ENCODE data around the gene LMF1. TPM values are rescaled to one million over a fixed set of nuclear protein-coding genes. Genes with fewer than 3 reads are reported as not detected.

LMF1 gene
- total and polyA plus RNA-seq, 2 donors (not counting 1 experiment from before 2014, with no cell fraction given), result 36.4 to 63.2 TPM

GRCh38 chr16:884232-884631 is 86.6 kb downstream of the LMF1 start:
- Histone ChIP-seq H3K9ac (ENCODE audit: low read length) (no peak overlapping the region), H3K4me3 (ENCODE audit: control extremely low read depth in 1 of 5, extremely low read depth in 1 of 5, insufficient read depth in 1 of 5, low read depth in 2 of 5, low read length in 4 of 5) (no peak overlapping the region), H3K4me2 (replicated peaks; ENCODE audit: low read depth, low read length, poor library complexity, severe bottlenecking) (no peak overlapping the region), H3K9me3 (ENCODE audit: control extremely low read depth in 1 of 3, control insufficient read depth in 2 of 3, insufficient read depth in 1 of 3, low read length in 2 of 3) (peaks cover 0 to 41% (median 17%) of the 10 kb centered on the region in 3 donors), H3K36me3 (replicated peaks in 1 of 2; ENCODE audit: control extremely low read depth in 1 of 2, control insufficient read depth in 1 of 2, extremely low read depth in 1 of 2, insufficient read depth in 2 of 2, low read length in 1 of 2) (no peaks in the 10 kb centered on the region), H3K4me1 (ENCODE audit: control insufficient read depth in 2 of 2, insufficient read depth in 2 of 2, low read length in 2 of 2) (no peaks in the 10 kb centered on the region), H3K79me2 (ENCODE audit: control insufficient read depth, insufficient read depth, low read length) (no peaks in the 10 kb centered on the region), H2AFZ (ENCODE audit: insufficient read depth, low read depth, low read length, poor library complexity, severe bottlenecking) (no peak overlapping the region), H4K20me1 (ENCODE audit: control insufficient read depth, insufficient read depth, low read length, poor library complexity, severe bottlenecking) (no peaks in the 10 kb centered on the region), H3K27ac (ENCODE audit: low read length in 2 of 2) (no peak overlapping the region), H3K27me3 (replicated peaks in 1 of 4; ENCODE audit: control extremely low read depth in 1 of 4, control insufficient read depth in 3 of 4, insufficient read depth in 4 of 4, low read length in 3 of 4) (no peaks in the 10 kb centered on the region)
- no peak overlapping the region for H3K27ac Mint-ChIP-seq
- peaks cover 3% of the 10 kb centered on the region for H3K9me3 Mint-ChIP-seq (ENCODE audit: insufficient read depth)
- ATAC-seq (ENCODE audit: low read depth) (no peak), DNase-seq (no peak)
- CTCF ChIA-PET, result no interaction called here
- no peak overlapping the region for H3K4me3 Mint-ChIP-seq
- WGBS (ENCODE audit: insufficient coverage), result 100% methylated on average over 1 of the region's 5 CpGs
- intact Hi-C loops (cut with micrococcal nuclease), result no loop called here
- H3K4me1 Mint-ChIP-seq, result no peaks in the 10 kb centered on the region
- no peak for TF ChIP-seq CTCF (IDR thresholded peaks at IDR 0.05)
- no peak for TF ChIP-seq EZH2 (IDR thresholded peaks at IDR 0.05; ENCODE audit: borderline replicate concordance, insufficient read depth, low read depth, low read length, poor library complexity, severe bottlenecking)
- no peaks in the 10 kb centered on the region for H3K27me3 Mint-ChIP-seq
- POLR2A ChIA-PET, result no interaction called here

GRCh38 chr16:883781-884180 is 87.0 kb downstream of the LMF1 start:
- Mint-ChIP-seq H3K4me1 (no peaks in the 10 kb centered on the region), H3K4me3 (no peak overlapping the region), H3K27ac (no peak overlapping the region), H3K27me3 (no peaks in the 10 kb centered on the region), H3K9me3 (ENCODE audit: insufficient read depth) (peaks cover 3% of the 10 kb centered on the region)
- Histone ChIP-seq H3K27me3 (replicated peaks in 1 of 4; ENCODE audit: control extremely low read depth in 1 of 4, control insufficient read depth in 3 of 4, insufficient read depth in 4 of 4, low read length in 3 of 4) (no peaks in the 10 kb centered on the region), H3K79me2 (ENCODE audit: control insufficient read depth, insufficient read depth, low read length) (no peaks in the 10 kb centered on the region), H3K36me3 (replicated peaks in 1 of 2; ENCODE audit: control extremely low read depth in 1 of 2, control insufficient read depth in 1 of 2, extremely low read depth in 1 of 2, insufficient read depth in 2 of 2, low read length in 1 of 2) (no peaks in the 10 kb centered on the region), H3K9me3 (ENCODE audit: control extremely low read depth in 1 of 3, control insufficient read depth in 2 of 3, insufficient read depth in 1 of 3, low read length in 2 of 3) (peaks cover 0 to 41% (median 17%) of the 10 kb centered on the region in 3 donors), H2AFZ (ENCODE audit: insufficient read depth, low read depth, low read length, poor library complexity, severe bottlenecking) (no peak overlapping the region), H4K20me1 (ENCODE audit: control insufficient read depth, insufficient read depth, low read length, poor library complexity, severe bottlenecking) (no peaks in the 10 kb centered on the region), H3K27ac (ENCODE audit: low read length in 2 of 2) (no peak overlapping the region), H3K4me3 (ENCODE audit: control extremely low read depth in 1 of 5, extremely low read depth in 1 of 5, insufficient read depth in 1 of 5, low read depth in 2 of 5, low read length in 4 of 5) (no peak overlapping the region), H3K4me1 (ENCODE audit: control insufficient read depth in 2 of 2, insufficient read depth in 2 of 2, low read length in 2 of 2) (no peaks in the 10 kb centered on the region), H3K4me2 (replicated peaks; ENCODE audit: low read depth, low read length, poor library complexity, severe bottlenecking) (no peak overlapping the region), H3K9ac (ENCODE audit: low read length) (no peak overlapping the region)
- ATAC-seq (ENCODE audit: low read depth) (no peak), DNase-seq (no peak)
- intact Hi-C loops (cut with micrococcal nuclease), result no loop called here
- TF ChIP-seq EZH2 (IDR thresholded peaks at IDR 0.05; ENCODE audit: borderline replicate concordance, insufficient read depth, low read depth, low read length, poor library complexity, severe bottlenecking) (no peak), CTCF (IDR thresholded peaks at IDR 0.05) (no peak)
- 100% methylated on average over 2 of the region's 2 CpGs for WGBS (ENCODE audit: insufficient coverage)
- CTCF ChIA-PET, result no interaction called here
- POLR2A ChIA-PET, result no interaction called here

Measured in B cell (primary cell).